GM19193 (cell line): ENCODE results near the gene SORCS2.

Experiments used
- POLR2A ChIP-seq: IDR thresholded peaks from 4 replicates; pipeline ENCODE4 v1.6.1; 2011; ENCODE audit not compliant: insufficient read depth, insufficient read length; ENCODE audit errors: extremely low read depth

Gene SORCS2

GRCh38 chr4:7267829-7268228 is 75.5 kb downstream of the SORCS2 start:
- no peak for TF ChIP-seq POLR2A

GRCh38 chr4:7268941-7269340 is 76.6 kb downstream of the SORCS2 start:
- no peak for TF ChIP-seq POLR2A

DNA sequence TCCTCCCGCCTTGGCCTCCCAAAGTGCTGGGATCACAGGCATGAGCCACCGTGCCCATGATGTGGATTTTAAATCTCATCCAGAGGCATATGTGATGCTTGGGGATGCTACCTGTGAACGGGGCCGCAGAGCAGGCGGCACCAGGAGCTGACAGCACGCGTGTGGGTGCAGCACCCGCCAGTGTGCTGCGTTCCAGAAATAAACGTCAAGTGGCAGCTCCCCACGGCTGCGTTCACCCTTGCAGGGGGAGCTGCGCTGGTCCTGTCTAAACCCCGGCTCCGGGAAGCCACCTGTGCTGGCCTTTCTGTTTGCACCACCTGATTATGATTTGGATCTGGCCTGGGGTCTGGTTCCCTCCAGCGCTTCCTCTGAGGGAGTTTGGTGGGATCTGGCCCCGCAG is 77.8 kb downstream of the SORCS2 start:
- no peak for TF ChIP-seq POLR2A

- no peak for TF ChIP-seq POLR2A
Measured at GRCh38 chr4:7272404-7272803, 80.1 kb downstream of the SORCS2 start.

GRCh38 chr4:7273738-7274297 is 81.5 kb downstream of the SORCS2 start:
- TF ChIP-seq POLR2A, result no peak

GRCh38 chr4:7275067-7275466 is 82.7 kb downstream of the SORCS2 start:
- no peak for TF ChIP-seq POLR2A

DNA sequence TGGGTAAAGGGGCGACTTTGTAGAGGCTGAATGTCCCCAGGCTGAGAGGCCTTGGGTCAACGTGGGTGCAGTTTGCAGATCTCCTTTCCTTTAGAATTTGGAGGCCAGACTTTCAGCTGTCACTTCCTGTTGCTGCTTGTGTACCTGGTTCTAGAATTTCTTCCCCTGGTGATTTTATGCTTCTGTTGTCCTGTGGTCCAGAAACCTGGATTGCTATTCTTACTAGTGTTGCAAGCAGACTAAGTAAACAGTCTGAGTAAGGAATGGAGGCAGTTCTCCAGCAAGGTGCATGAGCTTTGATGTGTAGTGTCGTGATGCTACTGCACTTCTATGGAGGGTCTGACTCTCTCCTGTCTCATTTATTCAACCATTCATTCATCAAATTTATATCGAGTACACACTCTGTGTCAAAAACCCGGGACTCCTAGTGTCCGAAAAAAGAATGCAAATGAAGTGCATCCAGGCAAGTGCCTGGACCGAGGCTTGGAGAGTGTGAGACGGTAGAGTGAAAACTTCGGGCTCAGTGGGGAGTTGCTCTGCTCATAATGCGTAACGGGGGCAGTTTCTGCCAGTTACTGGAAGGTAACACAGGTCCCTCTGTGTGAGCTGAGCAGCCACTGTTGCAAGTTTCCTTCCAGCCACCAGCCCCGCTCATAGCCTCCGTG is 83.3 kb downstream of the SORCS2 start:
- TF ChIP-seq POLR2A, result no peak

- no peak for TF ChIP-seq POLR2A
Measured at GRCh38 chr4:7276515-7276914, 84.2 kb downstream of the SORCS2 start.

DNA sequence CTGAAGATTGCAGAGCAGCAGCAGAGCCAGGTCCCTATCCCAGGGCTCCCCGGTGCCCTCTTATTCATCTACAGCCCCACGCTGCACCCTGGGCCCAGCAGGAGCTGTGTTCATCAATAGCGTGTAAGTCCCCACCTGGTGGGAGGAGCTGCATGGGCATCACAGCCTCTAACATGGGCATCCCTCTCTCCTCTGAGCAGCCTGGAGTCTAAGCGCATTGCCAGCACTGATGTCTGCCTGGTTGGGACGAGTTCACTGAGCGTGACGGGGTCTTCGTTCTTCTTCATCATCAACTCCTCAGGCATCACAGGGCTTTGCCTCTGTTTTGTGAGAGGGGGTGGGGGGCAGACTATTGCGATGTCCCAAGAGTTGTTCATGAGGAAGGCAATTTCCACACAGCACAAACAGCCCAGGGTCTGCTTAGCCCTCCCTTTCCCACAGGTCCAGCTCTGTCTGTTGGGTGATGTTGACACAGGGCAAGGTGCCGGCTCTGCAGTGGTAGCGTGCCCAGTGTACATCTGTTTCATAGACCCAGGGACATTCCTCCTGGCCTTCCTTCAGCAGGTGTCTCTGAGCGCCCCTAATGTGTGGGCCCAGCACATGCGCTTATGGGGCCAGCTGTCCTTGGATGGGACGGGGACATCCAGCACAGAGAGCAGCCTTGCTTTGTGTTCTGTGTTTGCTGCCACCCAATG is 85.9 kb downstream of the SORCS2 start:
- no peak for TF ChIP-seq POLR2A

DNA sequence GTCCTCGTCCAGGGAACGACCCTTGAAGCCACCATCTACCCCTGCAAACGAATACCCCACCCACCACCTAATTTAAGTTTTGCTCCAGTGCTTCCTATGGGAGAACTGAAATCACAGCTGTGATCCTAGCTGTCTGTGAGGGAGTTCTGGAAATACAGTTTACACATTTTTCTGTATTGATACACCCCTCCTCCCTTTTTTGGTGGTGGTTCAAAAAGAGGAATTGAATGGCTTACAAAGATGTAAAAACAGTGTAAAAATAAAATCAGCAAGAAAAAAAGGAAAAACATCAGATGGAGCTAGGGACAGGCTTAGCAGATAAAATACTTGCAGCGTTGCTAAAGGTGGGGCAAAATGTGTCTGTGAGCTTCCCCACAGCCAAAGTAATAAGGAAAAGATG is 86.6 kb downstream of the SORCS2 start:
- no peak for TF ChIP-seq POLR2A

DNA sequence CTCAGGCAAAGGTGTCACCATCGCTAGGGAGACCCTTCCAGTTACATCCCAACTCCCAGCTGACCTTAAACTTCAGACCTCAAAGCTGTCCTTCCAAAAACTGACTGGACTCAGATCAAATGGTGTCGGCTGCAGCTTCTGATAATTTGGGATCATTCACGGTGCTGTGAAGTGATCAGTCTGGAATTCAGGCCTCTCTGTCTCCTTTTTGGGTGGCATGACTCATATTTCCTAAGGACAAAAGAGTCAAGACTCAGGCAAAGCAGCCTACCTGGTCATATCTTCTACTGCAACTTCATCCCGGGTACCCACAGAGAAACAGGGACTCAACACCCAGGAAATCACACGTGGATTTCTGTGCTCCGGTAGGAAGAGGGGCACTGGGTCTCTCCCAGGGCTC is 87.6 kb downstream of the SORCS2 start:
- no peak for TF ChIP-seq POLR2A

DNA sequence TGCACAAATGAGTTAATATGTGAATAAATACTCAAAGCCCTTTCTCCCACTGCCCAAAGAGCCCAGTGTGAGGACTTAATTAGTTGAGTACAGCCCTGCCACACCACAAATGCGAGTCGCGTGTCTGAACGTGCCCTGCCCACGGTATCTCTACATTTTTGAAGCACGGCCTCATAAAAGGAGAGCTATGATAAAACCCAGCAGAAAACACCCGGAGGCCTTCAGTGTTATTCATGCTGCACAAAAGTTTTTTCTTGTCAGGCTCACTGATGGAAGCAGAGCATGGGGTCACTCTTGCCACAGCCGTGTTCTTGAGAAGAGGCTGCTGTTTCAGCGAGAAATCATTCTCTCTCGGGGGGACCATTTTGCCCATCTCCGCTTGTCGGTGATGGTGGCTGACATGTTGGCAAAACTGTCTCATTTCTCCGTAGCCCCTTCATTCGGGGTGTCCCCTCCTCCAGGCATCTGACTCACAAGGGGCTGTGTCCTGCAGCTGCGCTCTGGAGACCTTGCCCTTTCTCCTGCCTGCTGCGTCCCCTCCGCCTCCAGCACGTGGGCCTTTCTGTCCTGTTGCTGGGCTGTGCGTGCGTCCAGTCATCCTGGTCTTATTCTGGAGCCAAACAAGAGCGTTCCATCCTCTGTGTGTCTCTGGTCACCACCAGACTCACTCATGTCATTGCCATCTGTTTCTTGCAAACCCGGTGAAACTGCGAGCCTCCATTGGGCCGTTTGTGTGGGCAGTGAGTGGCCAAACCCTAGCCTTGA is 88.8 kb downstream of the SORCS2 start:
- no peak for TF ChIP-seq POLR2A

DNA sequence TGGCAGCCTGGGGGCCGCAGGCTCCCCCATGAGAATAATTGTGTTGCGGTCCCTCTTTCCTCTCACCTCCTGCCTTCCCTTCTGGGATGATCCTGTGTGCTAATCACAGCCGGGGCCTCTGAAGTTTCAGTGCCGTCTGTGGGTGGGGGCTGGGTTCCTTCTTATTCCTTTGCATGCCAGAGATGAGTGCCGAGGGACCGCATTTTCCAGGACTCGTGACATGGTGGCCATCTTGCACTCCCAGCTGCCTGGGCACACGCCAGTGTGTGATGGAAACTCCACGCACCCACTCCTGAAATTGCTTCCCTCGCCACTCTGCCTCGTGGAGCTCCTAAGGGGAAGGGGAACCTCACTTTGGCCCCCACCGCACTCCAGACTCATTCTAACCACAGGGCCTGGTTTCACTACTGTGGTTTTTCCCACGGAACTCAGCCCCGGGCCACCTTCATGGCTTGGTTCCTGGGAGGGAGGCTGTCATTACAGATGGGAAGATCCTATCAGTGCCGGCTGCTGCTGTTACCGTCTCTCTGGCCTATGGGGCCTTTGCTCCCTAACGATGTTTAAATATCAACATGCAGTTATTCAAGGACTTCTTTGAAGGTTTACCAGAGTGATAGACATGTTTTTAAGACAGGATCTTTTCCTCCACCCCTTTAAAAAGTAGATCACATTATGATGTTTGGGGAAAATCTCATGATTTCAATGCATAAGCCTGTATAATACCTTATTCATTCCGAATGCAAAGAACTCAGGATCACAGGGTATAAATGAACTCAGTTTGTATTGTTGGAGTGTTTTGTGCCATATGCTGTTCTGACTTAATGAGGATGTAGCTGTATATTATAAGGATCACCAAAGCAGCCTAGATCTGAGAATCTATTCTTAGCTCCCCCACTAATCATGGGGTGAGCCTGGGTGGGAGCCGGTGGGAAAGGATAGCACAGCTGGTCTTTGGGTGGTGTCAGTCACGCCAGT is 89.6 kb downstream of the SORCS2 start:
- TF ChIP-seq POLR2A, result no peak

DNA sequence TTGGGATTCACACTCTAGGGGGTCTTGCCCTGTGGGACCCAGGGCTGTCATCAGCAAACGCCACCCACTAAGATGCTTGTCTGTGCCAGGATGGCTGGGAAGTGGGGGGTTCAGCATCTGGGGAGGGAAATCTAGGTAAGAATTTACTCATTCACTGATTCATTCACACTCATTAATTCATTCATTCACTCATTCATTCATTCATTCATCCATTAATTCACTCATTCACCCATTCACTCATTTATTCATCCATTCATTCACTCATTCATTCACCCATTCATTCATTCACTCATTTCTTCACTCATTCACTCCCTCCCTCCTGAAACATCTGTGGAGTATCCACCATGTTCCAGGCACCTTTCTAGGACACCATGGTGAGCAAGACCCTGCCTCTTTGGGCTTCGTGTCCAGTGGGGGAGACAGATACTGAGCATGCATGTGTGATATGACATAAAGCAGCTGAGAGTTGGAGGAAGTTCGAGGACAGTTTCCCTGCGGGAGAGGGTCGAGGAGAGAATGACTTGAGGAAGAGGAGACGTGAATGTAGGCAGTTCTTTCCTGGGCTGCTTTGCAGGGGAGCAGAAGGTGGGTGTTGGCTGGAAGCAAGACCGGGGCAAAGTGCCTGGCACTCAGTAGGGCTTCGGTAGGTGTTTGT is 90.6 kb downstream of the SORCS2 start:
- no peak for TF ChIP-seq POLR2A
